Measurements from ENCODE around the gene TP73. TPM values are rescaled to one million over a fixed set of nuclear protein-coding genes. Genes with fewer than 3 reads are reported as not detected.

TP73 gene
- total and polyA plus RNA-seq, 8 donors = 1.6 to 2.7 (median 2.0) TPM

Other genes starting within 250 kb of the TP73 start
- gene ARHGEF16, start 197.9 kb upstream of the TP73 start, total RNA-seq = 10 to 100 TPM; 10.3 to 11.8 TPM
- gene ARHGEF16, start 197.9 kb upstream of the TP73 start, polyA plus RNA-seq (ENCODE audit: insufficient read length in 6 of 6) = 10 to 100 TPM in 2 of 6 donors, 1 to 10 TPM in 4; 8.3 to 11.1 (median 9.0) TPM
- gene MEGF6, start 41.0 kb upstream of the TP73 start, total RNA-seq = 100 to 1,000 TPM in 1 of 2 donors, 10 to 100 TPM in 1; 40.6 to 108 TPM
- gene MEGF6, start 41.0 kb upstream of the TP73 start, polyA plus RNA-seq (ENCODE audit: insufficient read length in 6 of 6) = 10 to 100 TPM; 46.7 to 72.6 (median 51.5) TPM
- 10 to 100 TPM; 42.5 to 42.9 TPM for gene TPRG1L, start 27.5 kb upstream of the TP73 start, total RNA-seq
- gene TPRG1L, start 27.5 kb upstream of the TP73 start, polyA plus RNA-seq (ENCODE audit: insufficient read length in 6 of 6) = 10 to 100 TPM; 27.3 to 33.8 (median 30.4) TPM
- 10 to 100 TPM; 20.2 to 23.1 TPM for gene WRAP73, start 2.4 kb upstream of the TP73 start, total RNA-seq
- 10 to 100 TPM; 14.3 to 21.2 (median 15.4) TPM for gene WRAP73, start 2.4 kb upstream of the TP73 start, polyA plus RNA-seq (ENCODE audit: insufficient read length in 6 of 6)
- not detected for gene CCDC27, start 99.9 kb downstream of the TP73 start, total RNA-seq
- gene CCDC27, start 99.9 kb downstream of the TP73 start, polyA plus RNA-seq (ENCODE audit: insufficient read length in 6 of 6) = under 1 TPM; 0.17 to 0.31 (median 0.25) TPM
- gene SMIM1, start 120.2 kb downstream of the TP73 start, total RNA-seq = 1 to 10 TPM; 6.5 TPM
- gene SMIM1, start 120.2 kb downstream of the TP73 start, polyA plus RNA-seq (ENCODE audit: insufficient read length in 6 of 6) = 1 to 10 TPM; 1.6 to 7.4 (median 4.4) TPM
- gene LRRC47, start 144.0 kb downstream of the TP73 start, total RNA-seq = 10 to 100 TPM; 34.2 to 36.6 TPM
- gene LRRC47, start 144.0 kb downstream of the TP73 start, polyA plus RNA-seq (ENCODE audit: insufficient read length in 6 of 6) = 10 to 100 TPM; 49.4 to 66.4 (median 53.0) TPM
- gene CEP104, start 204.7 kb downstream of the TP73 start, total RNA-seq = 10 to 100 TPM; 44.8 to 49.5 TPM
- gene CEP104, start 204.7 kb downstream of the TP73 start, polyA plus RNA-seq (ENCODE audit: insufficient read length in 6 of 6) = 10 to 100 TPM; 32.5 to 44.8 (median 34.4) TPM
- gene DFFB, start 205.0 kb downstream of the TP73 start, total RNA-seq = 1 to 10 TPM; 5.4 to 8.9 TPM
- gene DFFB, start 205.0 kb downstream of the TP73 start, polyA plus RNA-seq (ENCODE audit: insufficient read length in 6 of 6) = 10 to 100 TPM in 5 of 6 donors, 1 to 10 TPM in 1; 9.6 to 14.7 (median 11.9) TPM
- gene C1orf174, start 247.8 kb downstream of the TP73 start, total RNA-seq = 10 to 100 TPM; 19.3 to 29.5 TPM
- gene C1orf174, start 247.8 kb downstream of the TP73 start, polyA plus RNA-seq (ENCODE audit: insufficient read length in 6 of 6) = 10 to 100 TPM; 20.9 to 26.7 (median 24.7) TPM